ENCODE data around the gene CLECL1. TPM values are rescaled to one million over a fixed set of nuclear protein-coding genes. Genes with fewer than 3 reads are reported as not detected.

Gene CLECL1
- total RNA-seq, 2 experiments from 2014 or later: 6.5 to 7.4 TPM

DNA sequence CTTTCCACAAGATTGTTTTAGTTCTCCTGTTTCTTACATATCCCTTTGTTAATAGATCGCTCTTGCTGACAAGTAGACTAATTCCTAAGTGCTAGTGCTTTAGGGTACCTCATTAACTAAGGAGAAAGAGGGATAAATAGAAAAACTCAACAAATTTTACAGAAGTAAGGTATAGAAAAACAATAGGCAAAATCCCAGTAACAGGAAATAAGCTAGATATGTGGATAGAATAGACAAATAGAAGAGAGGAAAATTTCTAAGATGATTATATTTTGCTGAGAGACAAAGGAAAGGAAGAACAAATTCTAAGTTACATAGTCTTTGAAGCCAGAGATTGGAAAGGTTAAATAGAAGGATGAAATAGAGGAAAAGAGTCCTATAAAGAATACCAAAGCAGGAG is 26.8 kb upstream of the CLECL1 start:
- intact Hi-C loops (cut with micrococcal nuclease): loop anchor here (1.0 to 10.0 kb wide), 5 partner anchors 7 to 855 kb away; partner anchors contain the start of genes CLEC2D, CLECL1 and MAGOHB
- DNase-seq: no peak
- Mint-ChIP-seq H3K27me3 (peaks cover 2% of the 10 kb centered on the region), H3K9me3 (no peaks in the 10 kb centered on the region), H3K4me3 (peak overlapping the region; percentile 100), H3K27ac (peak overlapping the region; percentile 99), H3K36me3 (peaks cover 59% of the 10 kb centered on the region), H3K4me1 (ENCODE audit: low read depth) (peaks cover 52% of the 10 kb centered on the region)
- POLR2A ChIA-PET: interaction anchor here (1.3 to 13.1 kb wide), 11 partner anchors 9 to 110 kb away, joined by 5 to 277 read pairs (median 46); partner anchors contain the start of genes CLEC2B and CLEC2D
- CTCF ChIA-PET: interaction anchor here (0.6 to 3.8 kb wide), 4 partner anchors 9 to 111 kb away, joined by 3 to 74 read pairs (median 34); partner anchors contain the start of gene CLEC2D

DNA sequence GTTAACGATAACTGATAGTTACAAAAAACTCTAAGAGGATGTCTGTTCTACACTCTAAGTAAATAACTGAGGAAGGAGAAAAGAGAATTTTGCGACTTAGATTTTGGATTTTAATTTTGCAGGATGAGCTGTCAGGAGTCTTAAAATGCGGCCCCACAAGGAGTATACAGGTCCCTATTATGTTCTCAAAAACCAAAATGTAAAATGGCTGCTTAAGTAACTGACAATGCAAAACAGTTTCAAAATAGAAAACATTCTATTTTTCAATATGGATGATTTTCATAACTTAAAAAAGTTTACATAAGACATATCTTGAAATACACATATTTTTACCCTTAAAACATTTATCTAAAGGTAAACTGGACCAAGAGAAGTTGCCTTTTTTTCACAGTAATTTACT is 25.2 kb upstream of the CLECL1 start:
- Mint-ChIP-seq H3K27me3 (peaks cover 2% of the 10 kb centered on the region), H3K4me1 (ENCODE audit: low read depth) (peaks cover 52% of the 10 kb centered on the region), H3K27ac (peak overlapping the region; percentile 99), H3K9me3 (no peaks in the 10 kb centered on the region), H3K36me3 (peaks cover 72% of the 10 kb centered on the region), H3K4me3 (peak overlapping the region; percentile 100)
- CTCF ChIA-PET: interaction anchor here (0.6 to 13.5 kb wide), 13 partner anchors 8 to 249 kb away, joined by 3 to 624 read pairs (median 4); no protein-coding TSS in a partner anchor
- POLR2A ChIA-PET: interaction anchor here (0.9 to 13.1 kb wide), 16 partner anchors 8 to 809 kb away, joined by 3 to 277 read pairs (median 10); partner anchors contain the start of genes CLEC2B, CLEC2D and M6PR
- DNase-seq: no peak
- intact Hi-C loops (cut with micrococcal nuclease): loop anchor here (10.0 kb wide), 1 partner anchor 857 kb away; the partner anchor contains the start of gene MAGOHB

DNA sequence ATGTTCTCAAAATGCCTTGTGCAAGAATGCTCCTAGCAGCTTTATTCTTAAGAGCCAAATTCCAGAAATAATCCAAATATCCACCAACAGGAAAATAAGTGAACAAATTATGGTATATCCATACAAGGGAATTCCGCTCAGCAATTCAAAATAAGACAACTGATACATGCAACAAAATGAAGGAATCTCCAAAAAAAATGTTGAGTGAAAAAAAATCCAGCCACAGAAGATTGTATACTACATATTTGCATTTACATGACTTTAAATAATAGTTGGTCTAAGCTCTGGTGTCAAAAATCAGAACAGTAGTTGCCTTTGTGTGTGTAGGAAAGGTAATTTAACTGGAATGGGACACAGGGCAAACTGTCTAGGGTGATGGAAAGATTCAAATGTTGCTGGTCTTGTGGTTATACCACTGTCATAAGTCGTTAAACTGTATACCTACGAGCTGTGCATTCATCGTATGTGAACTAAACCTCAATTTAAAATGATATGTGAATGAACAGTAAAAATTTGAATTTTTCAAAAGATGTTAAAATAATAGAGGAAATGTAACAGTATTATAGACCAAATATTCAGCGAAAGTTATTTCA is 24.6 kb upstream of the CLECL1 start:
- POLR2A ChIA-PET: interaction anchor here (1.2 to 13.1 kb wide), 8 partner anchors 11 to 109 kb away, joined by 3 to 277 read pairs (median 128); partner anchors contain the start of genes CLEC2B and CLEC2D
- intact Hi-C loops (cut with micrococcal nuclease): loop anchor here (10.0 kb wide), 1 partner anchor 857 kb away; the partner anchor contains the start of gene MAGOHB
- DNase-seq: no peak
- Mint-ChIP-seq H3K9me3 (no peaks in the 10 kb centered on the region), H3K27ac (peak overlapping the region; percentile 99), H3K36me3 (peaks cover 78% of the 10 kb centered on the region), H3K4me1 (ENCODE audit: low read depth) (peaks cover 56% of the 10 kb centered on the region), H3K4me3 (peak overlapping the region; percentile 100), H3K27me3 (peaks cover 2% of the 10 kb centered on the region)
- CTCF ChIA-PET: interaction anchor here (0.6 to 13.5 kb wide), 5 partner anchors 11 to 88 kb away, joined by 3 to 624 read pairs (median 7); no protein-coding TSS in a partner anchor

DNA sequence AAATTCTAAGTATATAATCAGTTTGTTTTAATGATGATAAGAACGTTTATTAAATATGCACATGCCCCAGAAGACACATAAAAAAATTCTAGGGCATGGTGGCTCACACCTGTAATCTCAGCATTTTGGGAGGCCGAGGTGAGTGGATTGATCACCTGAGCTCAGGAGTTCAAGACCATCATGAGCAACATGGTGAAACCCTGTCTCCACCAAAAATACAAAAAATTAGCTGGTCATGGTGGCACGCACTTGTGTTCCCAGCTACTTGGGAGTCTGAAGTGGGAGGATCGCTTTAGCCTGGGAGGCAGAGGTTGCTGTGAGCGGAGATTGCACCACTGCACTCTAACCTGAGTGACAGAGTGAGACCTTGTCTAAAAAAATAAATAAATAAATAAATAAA is 23.8 kb upstream of the CLECL1 start:
- H3K27ac Mint-ChIP-seq: peak overlapping the region; percentile 99
- peaks cover 81% of the 10 kb centered on the region for H3K36me3 Mint-ChIP-seq
- peak overlapping the region; percentile 78 for H3K4me3 Mint-ChIP-seq
- intact Hi-C loops (cut with micrococcal nuclease): loop anchor here (10.0 kb wide), 1 partner anchor 858 kb away; the partner anchor contains the start of gene MAGOHB
- H3K27me3 Mint-ChIP-seq: peaks cover 2% of the 10 kb centered on the region
- peaks cover 51% of the 10 kb centered on the region for H3K4me1 Mint-ChIP-seq (ENCODE audit: low read depth)
- DNase-seq: no peak
- ChIA-PET CTCF (interaction anchor here (2.6 to 13.5 kb wide), 3 partner anchors 14 to 42 kb away, joined by 13 to 624 read pairs (median 31); no protein-coding TSS in a partner anchor), POLR2A (interaction anchor here (1.6 to 13.1 kb wide), 6 partner anchors 25 to 110 kb away, joined by 4 to 277 read pairs (median 160); partner anchors contain the start of genes CLEC2B and CLEC2D)
- H3K9me3 Mint-ChIP-seq: no peaks in the 10 kb centered on the region

DNA sequence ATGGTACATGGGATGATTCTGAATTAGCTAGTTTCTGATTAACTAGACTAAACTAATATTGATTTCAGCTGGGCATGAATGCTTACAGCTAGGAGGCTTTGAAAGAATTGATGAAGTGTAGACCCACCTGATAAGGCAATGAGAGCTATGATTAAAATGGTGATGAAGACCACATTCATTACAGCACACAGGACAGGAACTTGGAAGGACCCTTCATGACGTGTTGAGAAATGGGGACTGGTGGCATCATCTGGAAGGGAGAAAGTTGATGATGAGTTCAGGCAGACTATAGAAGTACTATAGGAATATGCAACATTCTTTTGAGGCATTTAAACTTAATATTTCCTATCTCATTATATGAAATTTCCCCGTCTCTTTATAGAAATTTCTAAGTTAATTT is 23.3 kb upstream of the CLECL1 start:
- CTCF ChIA-PET: interaction anchor here (0.8 to 13.5 kb wide), 5 partner anchors 11 to 109 kb away, joined by 3 to 624 read pairs (median 4); no protein-coding TSS in a partner anchor
- H3K27me3 Mint-ChIP-seq: peaks cover 2% of the 10 kb centered on the region
- POLR2A ChIA-PET: interaction anchor here (0.7 to 13.1 kb wide), 7 partner anchors 14 to 110 kb away, joined by 4 to 277 read pairs (median 141); partner anchors contain the start of genes CLEC2B and CLEC2D
- peaks cover 51% of the 10 kb centered on the region for H3K4me1 Mint-ChIP-seq (ENCODE audit: low read depth)
- H3K27ac Mint-ChIP-seq: peak overlapping the region; percentile 99
- intact Hi-C loops (cut with micrococcal nuclease): loop anchor here (10.0 kb wide), 1 partner anchor 859 kb away; the partner anchor contains the start of gene MAGOHB
- peaks cover 83% of the 10 kb centered on the region for H3K36me3 Mint-ChIP-seq
- no peak for DNase-seq
- no peaks in the 10 kb centered on the region for H3K9me3 Mint-ChIP-seq
- H3K4me3 Mint-ChIP-seq: peak overlapping the region; percentile 78

DNA sequence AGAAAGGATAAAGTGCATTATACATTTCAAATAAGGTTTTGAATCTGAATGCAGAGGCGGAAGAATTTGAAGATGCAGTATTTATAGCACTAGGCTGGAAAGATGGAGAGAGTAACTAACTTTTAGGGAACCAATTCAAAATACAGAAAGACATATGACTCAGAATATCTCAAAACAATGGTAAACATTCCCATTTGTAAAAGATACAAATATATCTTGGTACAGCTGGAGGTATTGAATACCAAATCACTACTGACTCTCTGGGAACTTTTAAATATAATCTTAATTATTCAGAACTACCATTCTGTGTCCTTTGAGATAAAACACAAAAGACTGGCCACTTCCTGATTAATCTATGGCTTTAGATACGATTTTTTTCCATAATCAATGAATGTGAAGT is 22.7 kb upstream of the CLECL1 start:
- Mint-ChIP-seq H3K4me1 (ENCODE audit: low read depth) (peaks cover 49% of the 10 kb centered on the region), H3K27ac (peak overlapping the region; percentile 86), H3K36me3 (peaks cover 79% of the 10 kb centered on the region), H3K4me3 (peak overlapping the region; percentile 74), H3K27me3 (peaks cover 2% of the 10 kb centered on the region), H3K9me3 (no peaks in the 10 kb centered on the region)
- CTCF ChIA-PET: interaction anchor here (0.8 to 13.5 kb wide), 5 partner anchors 12 to 108 kb away, joined by 3 to 624 read pairs (median 4); no protein-coding TSS in a partner anchor
- intact Hi-C loops (cut with micrococcal nuclease): loop anchor here (10.0 kb wide), 1 partner anchor 859 kb away; the partner anchor contains the start of gene MAGOHB
- no peak for DNase-seq
- POLR2A ChIA-PET: interaction anchor here (0.7 to 13.1 kb wide), 7 partner anchors 14 to 111 kb away, joined by 4 to 277 read pairs (median 141); partner anchors contain the start of genes CLEC2B and CLEC2D

DNA sequence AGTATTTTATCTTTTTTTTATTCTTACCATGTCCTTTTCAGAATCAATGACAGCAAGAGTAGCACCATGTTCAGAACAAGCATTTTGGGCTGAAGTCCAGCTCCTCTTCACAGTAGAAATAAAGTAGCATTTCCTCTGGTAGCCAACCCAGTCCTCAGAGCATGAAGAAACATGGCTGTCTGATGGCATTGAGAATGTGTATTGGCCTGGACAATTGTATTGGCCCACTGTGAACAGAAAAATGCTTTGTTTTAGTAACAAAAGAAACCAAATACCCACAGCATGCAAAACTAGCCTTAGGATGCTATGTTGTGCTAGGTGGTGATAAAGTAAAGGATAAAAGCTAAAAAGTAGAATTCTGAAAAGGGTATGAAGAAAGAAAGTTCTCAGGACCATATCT is 22.1 kb upstream of the CLECL1 start:
- intact Hi-C loops (cut with micrococcal nuclease): loop anchor here (10.0 kb wide), 1 partner anchor 860 kb away; the partner anchor contains the start of gene MAGOHB
- Mint-ChIP-seq H3K36me3 (peaks cover 75% of the 10 kb centered on the region), H3K4me3 (peak overlapping the region; percentile 74), H3K27me3 (peaks cover 2% of the 10 kb centered on the region), H3K9me3 (no peaks in the 10 kb centered on the region), H3K27ac (peak overlapping the region; percentile 86), H3K4me1 (ENCODE audit: low read depth) (peaks cover 53% of the 10 kb centered on the region)
- ChIA-PET CTCF (interaction anchor here (1.0 to 13.5 kb wide), 4 partner anchors 13 to 107 kb away, joined by 3 to 624 read pairs (median 18); no protein-coding TSS in a partner anchor), POLR2A (interaction anchor here (7.1 to 13.1 kb wide), 4 partner anchors 42 to 112 kb away, joined by 74 to 277 read pairs (median 178); partner anchors contain the start of genes CLEC2B and CLEC2D)
- no peak for DNase-seq

DNA sequence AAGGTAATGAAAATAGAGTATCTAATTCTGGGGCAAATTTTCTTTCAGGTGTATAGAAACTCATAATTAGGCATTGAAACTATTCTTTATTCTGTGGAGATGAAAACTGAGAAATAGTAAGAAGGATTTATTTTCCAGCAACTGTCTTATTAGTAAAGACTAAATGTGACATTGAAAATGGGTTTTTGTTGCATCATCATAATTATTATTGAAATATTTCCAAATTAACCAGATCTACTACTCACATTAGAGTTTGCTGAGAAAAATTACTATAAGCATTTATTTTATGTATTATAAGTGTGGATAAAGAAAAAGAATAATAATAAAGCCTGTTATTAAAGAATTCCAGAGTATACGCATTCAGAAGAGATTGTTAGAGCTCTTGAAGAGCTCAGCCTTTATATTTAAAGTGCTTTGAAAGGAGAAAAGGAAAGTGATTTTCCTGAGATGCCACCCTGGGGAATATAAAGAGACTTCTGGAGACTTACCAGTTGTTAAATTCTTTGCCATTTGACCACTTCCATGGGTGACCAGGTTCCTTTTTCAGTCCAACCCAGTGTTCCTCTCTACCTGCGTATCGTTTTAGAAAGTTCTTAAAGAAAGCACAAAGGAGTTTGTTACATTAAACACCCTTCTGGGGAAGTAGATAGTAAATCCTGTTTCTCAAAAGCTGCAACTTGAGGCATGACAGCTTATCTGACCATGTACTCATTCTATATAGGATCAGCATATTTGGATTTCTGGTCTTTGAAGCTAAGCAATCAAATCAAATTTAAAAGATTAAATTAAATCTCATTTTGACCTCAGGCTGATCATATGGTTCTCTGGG is 21.4 kb upstream of the CLECL1 start:
- POLR2A ChIA-PET: interaction anchor here (2.8 to 13.1 kb wide), 5 partner anchors 12 to 112 kb away, joined by 9 to 277 read pairs (median 74); partner anchors contain the start of genes CLEC2B and CLEC2D

DNA sequence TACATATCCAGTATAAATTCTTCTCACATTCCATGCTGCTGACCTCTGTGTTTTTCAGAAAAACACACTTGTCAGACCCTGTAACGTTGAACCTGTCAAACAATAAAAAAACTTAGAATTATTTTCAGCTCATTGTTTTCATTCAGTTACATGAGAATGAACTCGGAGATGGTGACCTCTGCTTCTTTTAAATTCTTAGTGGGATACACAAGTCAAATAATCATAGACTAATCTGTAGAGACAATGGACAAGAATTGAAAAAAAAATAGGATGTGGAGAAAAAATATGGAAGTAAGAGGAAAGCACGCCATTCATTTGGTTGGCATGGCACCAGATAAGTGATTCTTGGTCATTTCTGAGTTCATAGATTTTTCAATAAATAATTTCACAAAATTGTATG is 20.6 kb upstream of the CLECL1 start:
- DNase-seq: no peak
- peak overlapping the region; percentile 86 for H3K27ac Mint-ChIP-seq
- intact Hi-C loops (cut with micrococcal nuclease): loop anchor here (10.0 kb wide), 1 partner anchor 861 kb away; the partner anchor contains the start of gene MAGOHB
- H3K4me3 Mint-ChIP-seq: peak overlapping the region; percentile 55
- H3K4me1 Mint-ChIP-seq (ENCODE audit: low read depth): peaks cover 56% of the 10 kb centered on the region
- H3K27me3 Mint-ChIP-seq: peaks cover under 1% of the 10 kb centered on the region
- ChIA-PET POLR2A (interaction anchor here (0.8 to 13.1 kb wide), 7 partner anchors 11 to 113 kb away, joined by 3 to 214 read pairs (median 9); partner anchors contain the start of genes CLEC2B and CLEC2D), CTCF (interaction anchor here (3.8 to 13.5 kb wide), 3 partner anchors 11 to 172 kb away, joined by 31 to 624 read pairs (median 58); no protein-coding TSS in a partner anchor)
- H3K36me3 Mint-ChIP-seq: peaks cover 60% of the 10 kb centered on the region
- H3K9me3 Mint-ChIP-seq: no peaks in the 10 kb centered on the region

More for the DNA sequence above, 21.4 kb upstream of the CLECL1 start:
- Mint-ChIP-seq H3K36me3 (peaks cover 68% of the 10 kb centered on the region), H3K27ac (peak overlapping the region; percentile 86), H3K27me3 (peaks cover 2% of the 10 kb centered on the region), H3K9me3 (no peaks in the 10 kb centered on the region), H3K4me3 (peak overlapping the region; percentile 74), H3K4me1 (ENCODE audit: low read depth) (peaks cover 53% of the 10 kb centered on the region)
- no peak for DNase-seq
- CTCF ChIA-PET: interaction anchor here (1.0 to 13.5 kb wide), 3 partner anchors 12 to 52 kb away, joined by 3 to 624 read pairs (median 31); no protein-coding TSS in a partner anchor
- intact Hi-C loops (cut with micrococcal nuclease): loop anchor here (10.0 kb wide), 1 partner anchor 860 kb away; the partner anchor contains the start of gene MAGOHB

DNA sequence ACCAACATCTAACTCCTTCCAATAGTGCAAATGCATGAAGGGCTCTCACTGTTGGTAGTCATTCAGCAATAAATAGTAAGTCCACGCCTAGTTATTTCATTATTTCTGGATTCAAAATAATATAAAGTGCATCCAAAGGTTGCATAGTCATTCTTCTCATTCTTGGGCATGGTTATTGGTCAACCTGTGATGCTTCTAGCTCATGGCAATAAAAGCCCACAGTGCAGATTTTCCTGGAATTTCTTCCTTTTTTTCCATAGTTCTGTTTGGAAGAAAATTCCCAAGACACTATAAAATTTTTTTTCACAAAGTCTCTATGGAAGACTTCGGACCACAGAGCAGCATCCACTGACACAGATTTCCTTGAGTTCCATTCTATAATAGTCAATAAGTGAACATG is 20.2 kb upstream of the CLECL1 start:
- ChIA-PET CTCF (interaction anchor here (1.0 to 13.5 kb wide), 5 partner anchors 8 to 173 kb away, joined by 3 to 624 read pairs (median 58); partner anchors contain the start of genes CD69 and CLEC2B), POLR2A (interaction anchor here (0.8 to 13.1 kb wide), 8 partner anchors 8 to 114 kb away, joined by 3 to 214 read pairs (median 12); partner anchors contain the start of genes CD69, CLEC2B and CLEC2D)
- peaks cover 56% of the 10 kb centered on the region for H3K36me3 Mint-ChIP-seq
- H3K4me1 Mint-ChIP-seq (ENCODE audit: low read depth): peaks cover 56% of the 10 kb centered on the region
- DNase-seq: no peak
- H3K4me3 Mint-ChIP-seq: peak overlapping the region; percentile 55
- no peaks in the 10 kb centered on the region for H3K27me3 Mint-ChIP-seq
- no peaks in the 10 kb centered on the region for H3K9me3 Mint-ChIP-seq
- peak overlapping the region; percentile 86 for H3K27ac Mint-ChIP-seq
- intact Hi-C loops (cut with micrococcal nuclease): loop anchor here (10.0 kb wide), 1 partner anchor 862 kb away; the partner anchor contains the start of gene MAGOHB

All from activated CD4-positive, alpha-beta memory T cell treated with anti-CD3 and anti-CD28 coated beads for 36 hours (primary cell).